ENCODE results near the gene GORASP2. TPM values are rescaled to one million over a fixed set of nuclear protein-coding genes. Genes with fewer than 3 reads are reported as not detected.

GORASP2 gene
- total RNA-seq, 2 experiments from 2014 or later: 68.4 to 70.6 TPM

DNA sequence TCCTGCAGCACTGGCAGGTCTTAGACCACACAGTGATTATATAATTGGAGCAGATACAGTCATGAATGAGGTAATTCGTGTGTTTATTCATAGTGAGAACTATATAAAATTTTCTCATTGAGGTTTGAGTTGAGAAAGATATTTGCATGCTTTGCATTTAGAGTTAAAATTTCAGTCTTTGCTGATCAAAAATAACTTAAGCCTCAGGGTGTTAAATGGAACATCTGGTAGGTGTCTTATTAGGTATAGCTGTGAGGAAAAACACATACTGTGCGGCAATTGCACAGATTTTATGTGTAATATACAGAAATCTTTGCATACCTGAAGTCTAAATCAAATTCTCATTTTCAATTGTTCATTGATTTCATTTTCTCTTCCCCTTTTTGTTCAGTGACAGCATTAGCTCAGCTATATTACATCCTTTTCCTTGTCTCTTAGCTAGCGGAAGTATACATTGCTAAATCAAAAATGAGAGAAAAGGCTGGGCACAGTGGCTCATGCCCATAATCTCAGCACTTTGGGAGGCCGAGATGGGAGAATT lies 21.2 kb downstream of the GORASP2 start:
- no peak for TF ChIP-seq CTCF (IDR thresholded peaks at IDR 0.05)
- H3K36me3 Mint-ChIP-seq (ENCODE audit: low read depth): peaks cover 46% of the 10 kb centered on the region
- H3K27ac Mint-ChIP-seq: no peak overlapping the region
- POLR2A ChIA-PET: interaction anchor here (0.6 to 1.5 kb wide), 2 partner anchors 21 to 1349 kb away, joined by 3 to 5 read pairs; partner anchors contain the start of gene GORASP2
- DNase-seq (no peak), ATAC-seq (no peak)
- H3K4me3 Mint-ChIP-seq: no peak overlapping the region
- no peaks in the 10 kb centered on the region for H3K9me3 Mint-ChIP-seq
- H3K27me3 Mint-ChIP-seq: no peaks in the 10 kb centered on the region
- CTCF ChIA-PET: interaction anchor here (1.3 to 1.9 kb wide), 2 partner anchors 21 to 23 kb away, joined by 5 to 7 read pairs; partner anchors contain the start of gene GORASP2
- intact Hi-C loops (cut with micrococcal nuclease): no loop called here
- H3K4me1 Mint-ChIP-seq (ENCODE audit: low read depth): peaks cover 9% of the 10 kb centered on the region

GRCh38 chr2:170953941-170954340 lies 24.9 kb downstream of the GORASP2 start:
- no peak for DNase-seq
- H3K27ac Mint-ChIP-seq: no peak overlapping the region
- no peak for ATAC-seq
- peaks cover 2% of the 10 kb centered on the region for H3K4me1 Mint-ChIP-seq (ENCODE audit: low read depth)
- H3K27me3 Mint-ChIP-seq: no peaks in the 10 kb centered on the region
- TF ChIP-seq CTCF (IDR thresholded peaks at IDR 0.05): no peak
- H3K4me3 Mint-ChIP-seq: no peak overlapping the region
- intact Hi-C loops (cut with micrococcal nuclease): no loop called here
- H3K36me3 Mint-ChIP-seq (ENCODE audit: low read depth): peaks cover 51% of the 10 kb centered on the region
- H3K9me3 Mint-ChIP-seq: no peaks in the 10 kb centered on the region
- CTCF ChIA-PET: no interaction called here
- POLR2A ChIA-PET: no interaction called here

- no peak for ATAC-seq
- intact Hi-C loops (cut with micrococcal nuclease): no loop called here
Measured at GRCh38 chr2:170963386-170963785, 34.3 kb downstream of the GORASP2 start.

DNA sequence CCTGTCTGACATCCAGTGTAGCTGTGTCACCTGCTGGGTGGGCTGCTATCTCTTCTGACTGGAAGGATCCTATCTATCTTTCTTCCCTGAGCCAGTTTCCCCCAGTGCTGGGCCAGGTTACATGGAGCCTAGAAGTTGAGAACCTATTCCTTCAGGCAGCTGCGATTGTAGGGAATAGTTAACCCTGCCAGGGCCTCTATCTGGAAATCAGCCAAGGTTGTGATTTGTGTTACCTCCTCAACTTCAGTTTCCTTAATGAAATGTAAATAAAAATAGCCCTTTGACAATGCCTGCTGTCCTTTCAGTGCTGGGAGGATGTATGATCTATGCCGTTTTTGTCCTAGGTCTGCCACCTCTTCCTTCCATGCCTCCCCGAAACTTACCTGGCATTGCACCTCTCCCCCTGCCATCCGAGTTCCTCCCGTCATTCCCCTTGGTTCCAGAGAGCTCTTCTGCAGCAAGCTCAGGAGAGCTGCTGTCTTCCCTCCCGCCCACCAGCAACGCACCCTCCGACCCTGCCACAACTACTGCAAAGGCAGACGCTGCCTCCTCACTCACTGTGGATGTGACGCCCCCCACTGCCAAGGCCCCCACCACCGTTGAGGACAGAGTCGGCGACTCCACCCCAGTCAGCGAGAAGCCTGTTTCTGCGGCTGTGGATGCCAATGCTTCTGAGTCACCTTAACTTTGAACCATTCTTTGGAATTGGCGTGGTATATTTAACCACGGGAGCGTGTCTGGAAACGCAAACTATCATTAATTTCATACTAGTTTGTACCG lies 36.6 kb downstream of the GORASP2 start:
- TF ChIP-seq CTCF (IDR thresholded peaks at IDR 0.05): no peak
- Mint-ChIP-seq H3K27me3 (no peaks in the 10 kb centered on the region), H3K27ac (no peak overlapping the region), H3K36me3 (ENCODE audit: low read depth) (peaks cover 30% of the 10 kb centered on the region), H3K4me3 (no peak overlapping the region), H3K4me1 (ENCODE audit: low read depth) (peaks cover 5% of the 10 kb centered on the region), H3K9me3 (no peaks in the 10 kb centered on the region)
- POLR2A ChIA-PET: no interaction called here
- intact Hi-C loops (cut with micrococcal nuclease): no loop called here
- CTCF ChIA-PET: interaction anchor here (1.3 to 1.4 kb wide), 2 partner anchors 14 to 22 kb away, joined by 3 read pairs; no protein-coding TSS in a partner anchor
- ATAC-seq (no peak), DNase-seq (no peak)

More at GRCh38 chr2:170963386-170963785, 34.3 kb downstream of the GORASP2 start:
- peaks cover 36% of the 10 kb centered on the region for H3K36me3 Mint-ChIP-seq (ENCODE audit: low read depth)
- ChIA-PET CTCF (interaction anchor here (2.1 kb wide), 1 partner anchor 9 kb away, joined by 10 read pairs; no protein-coding TSS in a partner anchor), POLR2A (interaction anchor here (0.7 kb wide), 1 partner anchor 19 kb away, joined by 3 read pairs; no protein-coding TSS in a partner anchor)
- H3K27me3 Mint-ChIP-seq: no peaks in the 10 kb centered on the region
- DNase-seq: no peak
- H3K9me3 Mint-ChIP-seq: no peaks in the 10 kb centered on the region
- peaks cover 6% of the 10 kb centered on the region for H3K4me1 Mint-ChIP-seq (ENCODE audit: low read depth)
- TF ChIP-seq CTCF (IDR thresholded peaks at IDR 0.05): no peak
- H3K27ac Mint-ChIP-seq: no peak overlapping the region
- H3K4me3 Mint-ChIP-seq: no peak overlapping the region

All from activated CD8-positive, alpha-beta T cell treated with anti-CD3 and anti-CD28 coated beads for 36 hours (primary cell).